Suprapubic skin (tissue), 4 donors: Measurements from ENCODE around the gene CHRDL2. TPM values are rescaled to one million over a fixed set of nuclear protein-coding genes. Genes with fewer than 3 reads are reported as not detected.

Source experiments
- DNase-seq, 2 donors: peaks; one replicate each; pipeline ENCODE4 v3.0.0-alpha.2; 2019; ENCODE audit warnings: low spot score in 2 of 2
- H3K27ac ChIP-seq: fragments of 200-600 bp; sonication (generic); one replicate; pipeline ENCODE4 v1.5.1; 2019
- H3K27me3 ChIP-seq: fragments of 200-600 bp; sonication (generic); one replicate; pipeline ENCODE4 v1.5.1; 2019
- H3K36me3 ChIP-seq: fragments of 200-600 bp; sonication (generic); one replicate; pipeline ENCODE4 v1.5.1; 2019
- H3K4me1 ChIP-seq: fragments of 200-600 bp; sonication (generic); one replicate; pipeline ENCODE4 v1.5.1; 2019
- H3K4me3 ChIP-seq: fragments of 200-600 bp; sonication (generic); one replicate; pipeline ENCODE4 v1.5.1; 2019; ENCODE audit warnings: mild to moderate bottlenecking
- H3K9me3 ChIP-seq: fragments of 200-600 bp; sonication (generic); one replicate; pipeline ENCODE4 v1.5.1; 2019
- EP300 ChIP-seq: sonication (generic); formaldehyde crosslinking; IDR thresholded peaks from one replicate; pipeline ENCODE4 v1.6.1; 2017; ENCODE audit warnings: antibody characterized with exemption
- POLR2A ChIP-seq, 2 donors: fragments of 450-650 bp; IDR thresholded peaks; one replicate each; pipeline ENCODE4 v1.6.1; 2017; ENCODE audit warnings: antibody characterized with exemption in 2 of 2, mild to moderate bottlenecking in 2 of 2, moderate library complexity in 2 of 2
- POLR2AphosphoS5 ChIP-seq, 3 donors: sonication (generic); formaldehyde crosslinking; IDR thresholded peaks; one replicate each; pipeline ENCODE4 v1.6.1; 2017; ENCODE audit warnings: antibody characterized with exemption in 3 of 3
- WGBS: methylation state at CpG from one replicate; pipeline ENCODE4 v1.1.5; 2018; 5-methylcytosine and 5-hydroxymethylcytosine counted together
- total RNA-seq, 4 donors: library from RNA; depleted of rRNA; stranded (reverse); fragments of >200 nt; gene quantifications; one replicate each; pipeline ENCODE4 v1.1.0, GENCODE V29; 2016
- TF ChIP-seq, protein P1 (sequence below), 2 donors: fragments of 200-600 bp in 1 of 2; fragments of 450-650 bp in 1 of 2; sonication (generic) in 1 of 2; IDR thresholded peaks; one replicate each; pipeline ENCODE4 v1.5.1; 2016 to 2019; ENCODE audit warnings: antibody characterized with exemption in 2 of 2, mild to moderate bottlenecking in 1 of 2, moderate library complexity in 1 of 2

CHRDL2 gene
- total RNA-seq, 4 donors from 2014 or later, result not detected

DNA sequence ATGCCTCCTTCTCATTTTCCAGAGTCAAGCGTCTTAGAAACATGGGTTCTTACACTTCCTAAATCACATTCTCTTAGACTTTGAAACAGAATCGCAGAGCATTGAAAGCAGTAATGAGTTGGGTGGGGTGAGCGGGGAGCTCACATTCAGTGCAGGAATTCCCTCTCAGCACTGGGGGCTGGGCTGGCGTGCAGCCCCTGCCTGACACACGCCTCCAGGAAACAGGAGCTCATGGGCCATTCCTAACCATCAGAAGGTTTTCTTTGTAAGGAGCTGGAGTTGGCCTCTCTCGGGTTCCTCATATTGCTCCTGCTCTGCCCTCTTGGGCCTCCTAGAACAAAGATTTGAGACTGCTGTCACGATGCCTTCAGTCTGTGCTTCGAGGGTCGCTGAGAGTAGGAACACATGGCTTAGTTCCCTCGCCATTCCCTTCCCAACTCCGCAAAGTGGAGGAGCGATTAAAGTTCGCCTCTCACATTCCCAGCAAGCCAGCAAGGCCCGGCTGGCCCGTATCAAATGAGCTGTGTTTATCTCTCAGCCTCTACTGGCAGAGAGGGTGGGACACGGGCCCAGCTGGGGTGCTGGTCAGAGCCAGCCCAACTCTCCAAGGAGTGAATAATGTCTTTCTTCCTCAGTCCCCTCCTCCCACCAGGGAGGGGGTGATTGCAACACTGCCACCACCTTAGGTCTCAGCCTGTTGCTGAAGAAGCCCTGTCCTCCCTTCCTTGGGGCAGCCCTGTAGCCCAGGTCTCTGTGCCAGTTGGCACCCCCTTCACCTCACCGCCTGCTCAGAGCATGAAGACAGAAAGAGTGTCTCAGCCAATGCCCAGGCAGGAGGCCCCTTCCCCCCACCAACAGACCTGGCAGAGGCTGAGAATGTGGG, 10.4 kb downstream of the CHRDL2 start:
- WGBS, result 64% methylated on average over 15 of the region's 17 CpGs
- Histone ChIP-seq H3K27me3 (no peaks in the 10 kb centered on the region), H3K4me1 (no peaks in the 10 kb centered on the region), H3K36me3 (no peaks in the 10 kb centered on the region), H3K4me3 (no peak overlapping the region), H3K9me3 (no peaks in the 10 kb centered on the region), H3K27ac (no peak overlapping the region)
- TF ChIP-seq, protein P1, sequence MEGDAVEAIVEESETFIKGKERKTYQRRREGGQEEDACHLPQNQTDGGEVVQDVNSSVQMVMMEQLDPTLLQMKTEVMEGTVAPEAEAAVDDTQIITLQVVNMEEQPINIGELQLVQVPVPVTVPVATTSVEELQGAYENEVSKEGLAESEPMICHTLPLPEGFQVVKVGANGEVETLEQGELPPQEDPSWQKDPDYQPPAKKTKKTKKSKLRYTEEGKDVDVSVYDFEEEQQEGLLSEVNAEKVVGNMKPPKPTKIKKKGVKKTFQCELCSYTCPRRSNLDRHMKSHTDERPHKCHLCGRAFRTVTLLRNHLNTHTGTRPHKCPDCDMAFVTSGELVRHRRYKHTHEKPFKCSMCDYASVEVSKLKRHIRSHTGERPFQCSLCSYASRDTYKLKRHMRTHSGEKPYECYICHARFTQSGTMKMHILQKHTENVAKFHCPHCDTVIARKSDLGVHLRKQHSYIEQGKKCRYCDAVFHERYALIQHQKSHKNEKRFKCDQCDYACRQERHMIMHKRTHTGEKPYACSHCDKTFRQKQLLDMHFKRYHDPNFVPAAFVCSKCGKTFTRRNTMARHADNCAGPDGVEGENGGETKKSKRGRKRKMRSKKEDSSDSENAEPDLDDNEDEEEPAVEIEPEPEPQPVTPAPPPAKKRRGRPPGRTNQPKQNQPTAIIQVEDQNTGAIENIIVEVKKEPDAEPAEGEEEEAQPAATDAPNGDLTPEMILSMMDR (IDR thresholded peaks at IDR 0.05), result no peak
- TF ChIP-seq POLR2AphosphoS5 (IDR thresholded peaks at IDR 0.05), result no peak
- no peak for TF ChIP-seq EP300
- no peak for TF ChIP-seq POLR2A (IDR thresholded peaks at IDR 0.05)
- DNase-seq, result no peak

DNA sequence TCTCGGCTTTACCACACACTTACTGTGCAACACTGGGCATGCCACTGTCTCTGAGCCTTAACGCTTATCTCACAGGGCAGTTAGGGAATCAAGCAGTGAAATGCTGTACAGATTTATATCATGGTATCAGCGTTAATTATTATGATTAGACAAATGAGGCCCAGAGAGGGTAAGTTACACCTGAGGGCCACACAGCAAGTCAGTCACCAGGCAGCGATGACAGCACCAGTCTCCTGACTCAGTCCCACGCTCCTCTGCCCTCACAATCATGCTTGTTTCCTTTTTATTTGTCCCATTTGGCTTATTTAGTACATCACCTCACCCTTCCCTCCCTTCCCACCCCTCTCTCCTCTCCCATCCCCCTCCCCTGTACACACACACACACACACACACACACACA, 12.2 kb downstream of the CHRDL2 start:
- DNase-seq, result no peak
- TF ChIP-seq EP300 (no peak), POLR2AphosphoS5 (IDR thresholded peaks at IDR 0.05) (no peak), POLR2A (IDR thresholded peaks at IDR 0.05) (no peak)
- TF ChIP-seq, protein P1 (IDR thresholded peaks at IDR 0.05), result no peak
- Histone ChIP-seq H3K4me1 (no peaks in the 10 kb centered on the region), H3K27ac (no peak overlapping the region), H3K27me3 (no peaks in the 10 kb centered on the region), H3K4me3 (no peak overlapping the region), H3K36me3 (no peaks in the 10 kb centered on the region), H3K9me3 (no peaks in the 10 kb centered on the region)
- 99% methylated on average over 5 of the region's 5 CpGs for WGBS

DNA sequence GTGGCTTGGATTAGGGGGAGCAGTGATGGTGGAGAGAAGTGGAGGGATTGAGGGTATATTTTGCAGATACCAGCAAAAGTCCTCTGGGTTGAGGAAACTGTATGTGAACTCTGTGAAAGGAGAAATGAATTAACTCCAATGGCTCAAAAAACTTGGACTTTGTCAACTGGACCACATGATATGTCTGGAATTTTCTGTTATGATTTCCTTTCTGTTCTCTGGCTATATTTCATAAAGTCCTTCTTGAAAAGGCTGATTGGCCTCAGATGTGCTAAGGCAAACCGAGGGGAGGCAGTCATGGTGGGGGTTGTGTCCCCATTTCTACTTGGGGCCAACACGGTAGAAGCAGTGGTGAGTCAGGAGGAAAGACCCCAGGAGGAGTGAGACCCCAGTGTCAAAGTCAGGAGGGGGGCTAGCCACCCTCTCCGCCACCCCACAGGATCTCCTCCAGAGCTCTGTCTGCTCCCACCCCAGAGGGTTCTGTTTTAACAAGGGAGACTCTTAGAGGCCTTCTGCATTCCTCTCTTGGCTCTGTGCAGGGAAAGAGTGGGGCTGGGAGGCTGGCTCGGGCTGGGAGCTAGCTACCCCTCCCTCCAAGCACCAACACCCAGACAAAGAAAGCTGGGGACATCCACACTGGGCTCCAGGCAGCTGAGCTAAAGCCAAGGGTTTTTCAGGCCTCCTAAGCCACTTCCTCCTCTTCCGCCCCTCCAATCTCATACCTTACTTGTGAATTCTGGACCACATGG, 13.8 kb downstream of the CHRDL2 start:
- Histone ChIP-seq H3K9me3 (no peaks in the 10 kb centered on the region), H3K27me3 (no peaks in the 10 kb centered on the region), H3K4me1 (no peaks in the 10 kb centered on the region), H3K27ac (no peak overlapping the region), H3K4me3 (no peak overlapping the region), H3K36me3 (no peaks in the 10 kb centered on the region)
- TF ChIP-seq POLR2A (IDR thresholded peaks at IDR 0.05) (no peak), POLR2AphosphoS5 (IDR thresholded peaks at IDR 0.05) (no peak), EP300 (no peak)
- TF ChIP-seq, protein P1 (IDR thresholded peaks at IDR 0.05), result no peak
- WGBS, result 75% methylated on average over 4 of the region's 5 CpGs
- no peak for DNase-seq

DNA sequence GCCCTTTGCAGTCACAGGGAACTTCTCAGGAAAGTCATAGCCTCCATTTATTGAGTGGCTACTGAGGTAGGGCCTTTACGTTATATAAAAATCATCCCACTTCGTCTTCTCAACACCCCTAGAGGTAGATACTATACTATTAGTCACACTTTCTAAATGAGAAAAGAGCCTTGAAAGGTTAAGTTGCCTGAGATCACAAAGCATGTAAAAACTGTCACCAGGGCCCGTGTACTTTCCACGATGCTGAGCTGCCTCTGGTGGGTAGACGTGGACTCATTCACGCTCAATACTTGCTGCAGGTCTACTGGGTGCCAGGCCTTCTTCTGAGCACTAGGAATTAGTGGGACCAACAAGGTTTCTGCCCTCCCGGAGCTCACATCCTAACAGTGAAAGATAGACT, 16.3 kb downstream of the CHRDL2 start:
- no peak for DNase-seq
- H3K4me3 ChIP-seq, result no peak overlapping the region
- no peaks in the 10 kb centered on the region for H3K27me3 ChIP-seq
- 94% methylated on average over 7 of the region's 7 CpGs for WGBS
- H3K9me3 ChIP-seq, result no peaks in the 10 kb centered on the region
- no peak for TF ChIP-seq POLR2AphosphoS5 (IDR thresholded peaks at IDR 0.05)
- TF ChIP-seq EP300, result no peak
- TF ChIP-seq, protein P1 (IDR thresholded peaks at IDR 0.05), result no peak
- TF ChIP-seq POLR2A (IDR thresholded peaks at IDR 0.05), result no peak
- no peak overlapping the region for H3K27ac ChIP-seq
- H3K4me1 ChIP-seq, result no peaks in the 10 kb centered on the region
- H3K36me3 ChIP-seq, result no peaks in the 10 kb centered on the region

DNA sequence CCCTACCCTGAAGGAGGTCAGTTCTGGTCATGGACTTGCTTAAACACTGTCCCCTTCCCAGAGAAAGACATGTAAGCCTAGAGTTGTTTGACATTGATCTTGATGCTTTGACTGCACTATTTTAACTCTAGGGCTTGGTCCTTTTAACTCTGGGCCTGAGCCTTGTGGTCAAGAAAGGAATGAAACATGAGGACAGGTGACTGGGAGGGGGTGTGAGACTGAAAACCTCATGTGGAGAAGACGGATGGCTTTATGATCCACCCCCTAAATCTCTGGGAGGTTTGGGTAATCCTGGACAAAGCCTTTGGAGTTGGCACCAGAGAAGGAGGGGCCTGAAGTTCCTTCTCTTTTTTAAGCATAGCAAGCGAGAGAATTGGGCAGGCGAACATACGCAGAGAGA, 17.5 kb downstream of the CHRDL2 start:
- H3K4me1 ChIP-seq, result no peaks in the 10 kb centered on the region
- no peaks in the 10 kb centered on the region for H3K9me3 ChIP-seq
- DNase-seq, result no peak
- H3K27ac ChIP-seq, result no peak overlapping the region
- no peak for TF ChIP-seq EP300
- no peak for TF ChIP-seq POLR2A (IDR thresholded peaks at IDR 0.05)
- no peak for TF ChIP-seq POLR2AphosphoS5 (IDR thresholded peaks at IDR 0.05)
- TF ChIP-seq, protein P1 (IDR thresholded peaks at IDR 0.05), result no peak
- H3K4me3 ChIP-seq, result no peak overlapping the region
- WGBS, result 89% methylated on average over 4 of the region's 4 CpGs
- H3K27me3 ChIP-seq, result no peaks in the 10 kb centered on the region
- H3K36me3 ChIP-seq, result no peaks in the 10 kb centered on the region
